Measurements from ENCODE around the gene RANBP10.
"Not testable (repeated sequence)": the region's sequence is repeated elsewhere in the genome, so short reads cannot be mapped to it uniquely, and the experiment has no call there.

The RANBP10 gene

GRCh38 chr16:67779256-67780014 is 26.9 kb downstream of the RANBP10 start:
- no peak for DNase-seq (ENCODE audit: low read depth in 2 of 2)

- DNase-seq (ENCODE audit: low read depth in 2 of 2): no peak
These were observed 31.1 kb downstream of the RANBP10 start for GRCh38 chr16:67775273-67775672.

- DNase-seq (ENCODE audit: low read depth in 2 of 2): no peak
These were observed 31.9 kb downstream of the RANBP10 start for GRCh38 chr16:67774457-67774853.

GRCh38 chr16:67773569-67774456 is 32.5 kb downstream of the RANBP10 start:
- no peak for DNase-seq (ENCODE audit: low read depth in 2 of 2)

GRCh38 chr16:67773099-67773498 is 33.3 kb downstream of the RANBP10 start:
- no peak for DNase-seq (ENCODE audit: low read depth in 2 of 2)

GRCh38 chr16:67770346-67770991 is 35.9 kb downstream of the RANBP10 start:
- DNase-seq (ENCODE audit: low read depth in 2 of 2): no peak

- no peak for DNase-seq (ENCODE audit: low read depth in 2 of 2)
These were observed 38.4 kb downstream of the RANBP10 start for GRCh38 chr16:67767953-67768352.

- DNase-seq (ENCODE audit: low read depth in 2 of 2): no peak
These were observed 40.1 kb downstream of the RANBP10 start for GRCh38 chr16:67766291-67766690.

GRCh38 chr16:67764158-67764667 is 42.1 kb downstream of the RANBP10 start:
- DNase-seq (ENCODE audit: low read depth in 2 of 2): no peak

- DNase-seq (ENCODE audit: low read depth in 2 of 2): no peak
These were observed 43.3 kb downstream of the RANBP10 start for GRCh38 chr16:67763066-67763465.

GRCh38 chr16:67762385-67762784 is 44.0 kb downstream of the RANBP10 start:
- no peak for DNase-seq (ENCODE audit: low read depth in 2 of 2)

GRCh38 chr16:67761924-67762323 is 44.4 kb downstream of the RANBP10 start:
- no peak for DNase-seq (ENCODE audit: low read depth in 2 of 2)

GRCh38 chr16:67760956-67761230 is 45.5 kb downstream of the RANBP10 start:
- DNase-seq (ENCODE audit: low read depth in 2 of 2): no peak

GRCh38 chr16:67760206-67760955 is 46.0 kb downstream of the RANBP10 start:
- no peak for DNase-seq (ENCODE audit: low read depth in 2 of 2)

GRCh38 chr16:67758966-67759365 is 47.4 kb downstream of the RANBP10 start:
- no peak for DNase-seq (ENCODE audit: low read depth in 2 of 2)

- no peak for DNase-seq (ENCODE audit: low read depth in 2 of 2)
These were observed 48.4 kb downstream of the RANBP10 start for GRCh38 chr16:67758006-67758405.

- DNase-seq (ENCODE audit: low read depth in 2 of 2): no peak
These were observed 53.7 kb downstream of the RANBP10 start for GRCh38 chr16:67752641-67753040.

- DNase-seq (ENCODE audit: low read depth in 2 of 2): not testable (repeated sequence)
These were observed 55.0 kb downstream of the RANBP10 start for GRCh38 chr16:67751331-67751730.

GRCh38 chr16:67750466-67750865 is 55.9 kb downstream of the RANBP10 start:
- no peak for DNase-seq (ENCODE audit: low read depth in 2 of 2)

GRCh38 chr16:67749436-67750078 is 56.8 kb downstream of the RANBP10 start:
- no peak for DNase-seq (ENCODE audit: low read depth in 2 of 2)

GRCh38 chr16:67748834-67749233 is 57.5 kb downstream of the RANBP10 start:
- DNase-seq (ENCODE audit: low read depth in 2 of 2): no peak

Measured in stimulated activated CD4-positive, alpha-beta T cell treated with anti-CD3 and anti-CD28 coated beads, Interleukin-12 subunit alpha, Interleukin-12 subunit beta, amount 100 ng/mL, for 24 hours (primary cell).